Karpas-422 (cell line): Measurements from ENCODE around the gene GRB10. TPM values are rescaled to one million over a fixed set of nuclear protein-coding genes. Genes with fewer than 3 reads are reported as not detected.
A peak's percentile ranks its signal among the peaks of the same experiment; 100 is the strongest.

Source experiments
- DNase-seq: peaks from one replicate; pipeline ENCODE4 v3.0.0-alpha.2; 2015
- H2AFZ ChIP-seq: fragments of 200-600 bp; sonication (generic); 2 replicates; pipeline ENCODE4 v1.6.1; 2014; ENCODE audit warnings: antibody characterized with exemption, low read length, mixed read lengths
- H3K27ac ChIP-seq: fragments of 200-600 bp; sonication (generic); 2 replicates; pipeline ENCODE4 v1.5.1; 2014; ENCODE audit warnings: mild to moderate bottlenecking, low read length, moderate library complexity
- H3K27me3 ChIP-seq: fragments of 200-600 bp; sonication (generic); 2 replicates; pipeline ENCODE4 v1.6.1; 2014; ENCODE audit warnings: low read length, mixed read lengths
- H3K36me3 ChIP-seq: fragments of 200-600 bp; sonication (generic); 2 replicates; pipeline ENCODE4 v1.6.1; 2014; ENCODE audit warnings: low read length, mixed read lengths; ENCODE audit not compliant: insufficient read depth
- H3K4me1 ChIP-seq: fragments of 200-600 bp; sonication (generic); 2 replicates; pipeline ENCODE4 v1.6.1; 2014; ENCODE audit warnings: mild to moderate bottlenecking, low read length, mixed read lengths
- H3K4me2 ChIP-seq: fragments of 200-600 bp; sonication (generic); 2 replicates; pipeline ENCODE4 v1.6.1; 2014; ENCODE audit warnings: low read length, low read depth, mild to moderate bottlenecking; ENCODE audit not compliant: poor library complexity, severe bottlenecking
- H3K4me3 ChIP-seq: fragments of 200-600 bp; sonication (generic); 2 replicates; pipeline ENCODE4 v1.5.1; 2014; ENCODE audit warnings: mild to moderate bottlenecking, antibody characterized with exemption, low read length, mixed read lengths
- H3K79me2 ChIP-seq: fragments of 200-600 bp; sonication (generic); 2 replicates; pipeline ENCODE4 v1.6.1; 2014; ENCODE audit warnings: mild to moderate bottlenecking, low read length, mixed read lengths
- H3K9ac ChIP-seq: fragments of 200-600 bp; sonication (generic); 2 replicates; pipeline ENCODE4 v1.6.0; 2014; ENCODE audit warnings: low read length
- H3K9me2 ChIP-seq: fragments of 200-600 bp; sonication (generic), shearing (Covaris generic); replicated peaks from 2 replicates; pipeline ENCODE4 v1.6.0; 2014; ENCODE audit warnings: mild to moderate bottlenecking, low read length, moderate library complexity; ENCODE audit not compliant: insufficient read depth
- H3K9me3 ChIP-seq: fragments of 300-700, 200-600 bp; sonication (generic); 2 replicates; pipeline ENCODE4 v1.6.1; 2014; ENCODE audit warnings: low read length, mixed read lengths
- H4K20me1 ChIP-seq: fragments of 200-600 bp; sonication (generic); 2 replicates; pipeline ENCODE4 v1.6.1; 2014; ENCODE audit warnings: mild to moderate bottlenecking, antibody characterized with exemption, low read length, low read depth; ENCODE audit not compliant: insufficient read depth
- total RNA-seq: library from RNA; depleted of rRNA; stranded (reverse); fragments of >200 nt; shearing (Covaris generic); gene quantifications from 2 replicates; pipeline ENCODE4 v1.2.3, GENCODE V29; 2014; ENCODE audit warnings: low replicate concordance

GRB10 gene
- total RNA-seq, 1 experiment from 2014 or later, result not detected

DNA sequence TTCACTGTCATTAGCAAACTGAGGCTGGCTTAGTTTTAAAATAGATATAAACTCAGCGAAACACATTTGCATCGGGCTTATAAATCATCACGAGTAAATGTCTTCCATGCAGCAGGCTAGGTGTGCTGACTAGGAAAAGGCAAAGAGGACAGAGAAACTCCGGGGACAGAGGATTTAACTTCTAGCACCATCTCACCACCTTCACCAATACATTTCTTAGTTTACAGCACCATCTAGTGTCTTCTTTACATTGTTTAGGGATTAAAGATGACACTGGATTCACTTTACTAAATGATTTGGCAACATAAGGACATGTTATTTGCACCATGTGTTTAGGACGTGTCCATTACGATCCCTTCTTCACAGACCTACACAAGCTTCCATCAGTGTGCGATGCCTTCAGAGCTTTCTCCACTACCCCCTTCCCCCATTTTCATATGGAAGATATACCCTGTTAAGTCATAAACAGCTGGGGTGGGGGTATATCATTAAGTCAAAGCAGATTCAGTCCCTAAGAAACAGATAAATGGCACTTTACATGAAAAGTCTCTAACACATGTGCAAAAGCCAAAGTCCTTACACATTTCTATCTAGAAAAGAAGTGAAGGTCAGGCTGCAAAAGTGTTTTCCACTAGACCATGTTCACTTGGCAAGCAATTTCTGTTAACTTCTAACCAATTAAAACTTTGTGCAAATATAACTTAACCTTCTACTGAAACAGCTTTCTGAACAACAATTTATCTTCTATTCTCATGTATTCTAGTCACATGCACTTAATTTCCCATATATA, 103.3 kb downstream of the GRB10 start:
- Histone ChIP-seq H3K4me2 (no peak overlapping the region), H3K4me1 (no peaks in the 10 kb centered on the region; the same call in 1 of the 2 replicates), H3K4me3 (no peak overlapping the region), H3K9me2 (no peaks in the 10 kb centered on the region), H3K27me3 (no peaks in the 10 kb centered on the region), H3K27ac (no peak overlapping the region), H3K79me2 (no peaks in the 10 kb centered on the region), H3K9me3 (no peaks in the 10 kb centered on the region), H3K9ac (no peak overlapping the region), H3K36me3 (no peaks in the 10 kb centered on the region), H4K20me1 (no peaks in the 10 kb centered on the region), H2AFZ (no peak overlapping the region)
- peak; percentile 84 for DNase-seq

DNA sequence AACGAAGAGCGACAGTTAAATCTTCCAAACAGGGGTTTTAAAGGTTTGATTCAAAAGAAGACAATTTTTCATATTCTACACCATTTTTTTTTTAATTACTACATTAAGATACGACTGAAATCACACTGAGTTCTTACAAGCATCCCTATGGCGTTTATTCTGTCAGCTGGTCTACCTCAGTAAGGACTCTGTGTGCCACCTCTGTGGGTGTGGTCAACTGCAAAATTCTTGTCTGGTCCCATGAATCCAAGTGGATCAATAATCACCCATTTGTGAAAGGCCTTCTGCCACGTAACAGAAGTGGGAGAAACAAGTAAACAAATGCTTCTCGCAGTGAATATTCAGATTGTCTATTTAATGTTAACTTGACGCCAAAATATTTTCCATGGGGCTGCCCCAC, 104.1 kb downstream of the GRB10 start:
- Histone ChIP-seq H3K27ac (no peak overlapping the region), H3K4me1 (no peaks in the 10 kb centered on the region; the same call in 1 of the 2 replicates), H3K4me2 (no peak overlapping the region), H3K4me3 (no peak overlapping the region), H3K36me3 (no peaks in the 10 kb centered on the region), H3K79me2 (no peaks in the 10 kb centered on the region), H2AFZ (no peak overlapping the region), H3K9ac (no peak overlapping the region), H4K20me1 (no peaks in the 10 kb centered on the region), H3K9me2 (no peaks in the 10 kb centered on the region), H3K9me3 (no peaks in the 10 kb centered on the region), H3K27me3 (no peaks in the 10 kb centered on the region)
- no peak for DNase-seq

DNA sequence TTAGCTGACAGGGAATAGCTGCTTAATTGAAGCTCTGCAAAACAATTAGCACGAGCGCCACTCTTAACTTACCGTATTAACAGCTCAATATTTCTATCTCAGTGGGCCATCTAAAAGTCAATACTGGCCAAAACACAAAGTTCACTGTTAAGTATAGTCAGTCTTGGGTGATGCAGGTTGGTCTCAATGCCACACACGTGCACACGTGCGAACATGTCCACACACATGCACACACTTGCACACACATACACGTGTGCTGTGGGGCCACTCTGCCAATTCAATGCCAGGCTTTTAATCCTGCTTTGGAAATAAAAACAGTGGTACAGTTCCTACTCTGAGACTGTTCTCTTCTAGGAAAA, 105.1 kb downstream of the GRB10 start:
- H3K27ac ChIP-seq, result no peak overlapping the region
- no peaks in the 10 kb centered on the region; the same call in 1 of the 2 replicates for H3K4me1 ChIP-seq
- H3K27me3 ChIP-seq, result no peaks in the 10 kb centered on the region
- H4K20me1 ChIP-seq, result no peaks in the 10 kb centered on the region
- no peak overlapping the region for H3K9ac ChIP-seq
- H2AFZ ChIP-seq, result no peak overlapping the region
- no peak overlapping the region for H3K4me2 ChIP-seq
- no peaks in the 10 kb centered on the region for H3K36me3 ChIP-seq
- H3K79me2 ChIP-seq, result no peaks in the 10 kb centered on the region
- DNase-seq, result no peak
- H3K9me2 ChIP-seq, result no peaks in the 10 kb centered on the region
- no peak overlapping the region for H3K4me3 ChIP-seq
- H3K9me3 ChIP-seq, result no peaks in the 10 kb centered on the region

DNA sequence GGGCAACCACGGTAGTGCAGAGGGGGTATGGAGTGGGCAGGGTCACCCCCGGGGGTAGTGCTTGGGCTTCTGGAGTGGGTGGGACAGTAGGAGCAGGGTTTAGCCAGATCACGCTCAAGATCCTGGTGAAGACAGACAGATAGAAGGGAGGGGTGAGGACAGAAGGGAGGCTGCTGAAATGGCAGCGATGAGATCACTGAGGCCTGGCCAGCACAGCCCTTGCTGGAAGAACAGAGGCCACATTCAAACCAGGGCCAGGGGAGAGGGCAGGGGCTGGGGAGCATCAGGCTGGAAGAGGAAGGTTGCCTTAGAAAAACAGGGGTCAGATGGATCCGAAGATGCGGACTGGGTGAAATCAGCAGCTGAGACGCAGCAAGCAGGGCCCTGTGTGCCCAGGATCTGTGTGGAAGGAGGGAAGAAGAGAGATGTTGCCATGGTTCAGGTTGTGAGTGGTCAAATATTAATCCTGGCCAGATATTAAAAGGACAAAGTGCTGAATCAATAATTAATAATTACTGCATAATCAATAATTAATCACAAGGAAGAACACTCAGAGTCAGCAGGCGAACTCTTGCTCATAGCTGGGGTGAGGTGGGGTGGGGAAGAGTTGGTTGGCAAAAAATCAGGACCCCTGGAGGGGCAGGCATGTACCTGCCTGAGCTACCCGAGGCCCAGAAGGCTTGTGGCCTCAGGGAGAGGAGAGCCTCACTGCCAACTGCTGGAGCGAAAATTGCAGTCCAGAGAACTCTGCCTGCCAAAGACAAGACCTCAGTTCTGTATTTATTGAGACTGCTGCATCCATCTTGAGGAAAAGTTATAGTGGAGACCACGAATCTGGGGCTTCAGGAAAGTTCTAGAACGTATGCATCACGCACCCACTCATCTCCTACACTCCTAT, 105.7 kb downstream of the GRB10 start:
- Histone ChIP-seq H3K79me2 (no peaks in the 10 kb centered on the region), H3K9me2 (no peaks in the 10 kb centered on the region), H3K9ac (no peak overlapping the region), H3K27me3 (no peaks in the 10 kb centered on the region), H4K20me1 (no peaks in the 10 kb centered on the region), H3K4me2 (no peak overlapping the region), H3K4me3 (no peak overlapping the region), H3K36me3 (no peaks in the 10 kb centered on the region), H3K27ac (no peak overlapping the region), H2AFZ (no peak overlapping the region), H3K4me1 (no peaks in the 10 kb centered on the region; the same call in 1 of the 2 replicates), H3K9me3 (no peaks in the 10 kb centered on the region)
- no peak for DNase-seq

DNA sequence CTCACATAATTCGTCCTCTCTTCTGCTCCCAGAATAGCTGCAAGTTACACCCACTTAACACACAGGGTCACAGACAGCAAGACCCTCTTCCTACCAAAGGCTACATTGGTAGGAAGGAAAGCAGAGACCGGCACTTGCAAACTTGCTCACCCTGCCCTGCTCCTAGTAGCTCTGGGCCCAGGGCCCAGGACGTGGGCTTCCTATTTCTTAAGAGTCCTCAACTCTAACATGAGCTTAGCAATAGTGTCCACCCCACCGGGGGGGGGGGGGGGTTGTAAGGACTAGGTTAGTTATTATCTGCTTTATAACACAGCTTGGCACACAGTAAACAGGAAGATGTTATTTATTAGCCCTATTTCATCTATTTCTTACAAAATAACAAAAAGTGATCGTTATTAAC, 106.6 kb downstream of the GRB10 start:
- H3K79me2 ChIP-seq, result no peaks in the 10 kb centered on the region
- DNase-seq, result no peak
- H3K9me2 ChIP-seq, result no peaks in the 10 kb centered on the region
- H3K4me1 ChIP-seq, result no peaks in the 10 kb centered on the region
- H3K4me3 ChIP-seq, result no peak overlapping the region
- H3K9me3 ChIP-seq, result no peaks in the 10 kb centered on the region
- H3K27ac ChIP-seq, result no peak overlapping the region
- no peaks in the 10 kb centered on the region for H4K20me1 ChIP-seq
- no peaks in the 10 kb centered on the region for H3K36me3 ChIP-seq
- no peaks in the 10 kb centered on the region for H3K27me3 ChIP-seq
- H3K4me2 ChIP-seq, result no peak overlapping the region
- H2AFZ ChIP-seq, result no peak overlapping the region
- H3K9ac ChIP-seq, result no peak overlapping the region

DNA sequence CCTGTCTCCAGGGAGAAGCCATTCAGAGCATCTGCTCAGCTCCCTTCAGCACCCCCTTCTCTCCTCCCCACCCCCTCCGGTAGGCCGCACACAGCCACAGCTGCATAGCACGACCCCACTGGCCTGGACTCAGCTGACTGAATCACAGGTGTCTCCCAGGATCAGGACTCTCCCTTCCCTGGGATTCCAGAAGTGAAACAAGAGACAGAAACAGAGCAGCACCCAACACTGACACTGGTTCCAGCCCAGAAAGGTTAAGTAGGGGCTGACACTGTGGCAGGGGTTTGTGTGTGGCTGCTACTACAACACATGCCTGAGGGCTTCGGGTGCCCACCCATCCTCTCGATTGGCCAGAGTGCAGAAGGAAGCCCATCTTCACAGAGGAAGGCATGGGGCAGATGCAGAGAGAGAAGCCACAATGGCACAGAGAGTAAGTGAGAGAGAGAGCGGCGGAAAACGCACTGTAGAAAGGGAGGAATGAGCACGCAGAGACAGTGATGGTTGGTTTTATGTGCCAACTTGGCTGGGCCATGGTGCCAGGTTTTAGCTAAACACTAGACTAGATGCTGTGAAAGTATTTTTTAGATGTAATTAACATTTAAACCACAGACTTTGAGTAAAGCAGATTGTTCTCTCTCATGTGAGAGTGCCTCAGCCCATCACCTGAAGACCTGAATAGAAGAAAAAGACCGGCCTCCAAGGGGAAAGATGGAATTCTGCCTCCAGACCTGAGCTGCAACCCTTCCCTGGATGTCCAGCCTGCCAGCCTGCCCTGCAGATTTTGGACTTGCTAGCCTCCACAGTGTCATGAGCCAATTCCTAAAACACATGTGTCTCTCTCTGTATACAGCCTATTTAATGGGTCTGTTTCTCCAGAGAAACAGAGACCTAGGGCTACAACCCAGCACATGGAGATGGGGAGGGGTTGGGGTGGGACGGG, 107.5 kb downstream of the GRB10 start:
- no peak for DNase-seq
- Histone ChIP-seq H3K9me2 (no peaks in the 10 kb centered on the region), H3K4me3 (no peak overlapping the region), H3K4me2 (no peak overlapping the region), H4K20me1 (no peaks in the 10 kb centered on the region), H3K27me3 (no peaks in the 10 kb centered on the region), H3K79me2 (no peaks in the 10 kb centered on the region), H2AFZ (no peak overlapping the region), H3K9ac (no peak overlapping the region), H3K9me3 (no peaks in the 10 kb centered on the region), H3K27ac (no peak overlapping the region), H3K4me1 (no peaks in the 10 kb centered on the region), H3K36me3 (no peaks in the 10 kb centered on the region)

DNA sequence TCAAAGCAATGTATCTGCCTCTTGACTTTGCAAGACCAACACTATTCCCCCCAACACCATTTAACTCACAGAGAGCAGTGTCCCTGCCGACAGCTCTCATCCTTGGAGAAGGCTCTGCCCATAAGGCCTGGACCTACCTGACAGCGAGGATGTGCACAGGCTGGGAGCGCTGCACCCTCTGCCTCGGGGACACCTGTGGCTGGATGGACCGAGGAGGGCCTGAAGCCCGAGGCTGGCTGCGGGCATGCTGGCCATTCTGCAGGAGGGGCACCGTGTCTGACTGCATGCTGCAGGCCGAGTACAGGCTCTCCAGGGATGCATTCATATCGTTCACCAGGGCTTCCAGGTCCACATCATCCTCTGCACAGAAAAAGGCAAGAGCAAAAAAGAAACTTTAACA, 108.4 kb downstream of the GRB10 start:
- no peaks in the 10 kb centered on the region for H3K27me3 ChIP-seq
- H3K9ac ChIP-seq, result no peak overlapping the region
- no peaks in the 10 kb centered on the region for H4K20me1 ChIP-seq
- H3K9me2 ChIP-seq, result no peaks in the 10 kb centered on the region
- no peak for DNase-seq
- H3K36me3 ChIP-seq, result no peaks in the 10 kb centered on the region
- no peak overlapping the region for H2AFZ ChIP-seq
- H3K4me2 ChIP-seq, result no peak overlapping the region
- H3K27ac ChIP-seq, result no peak overlapping the region
- H3K4me3 ChIP-seq, result no peak overlapping the region
- H3K9me3 ChIP-seq, result no peaks in the 10 kb centered on the region
- H3K4me1 ChIP-seq, result no peaks in the 10 kb centered on the region
- H3K79me2 ChIP-seq, result no peaks in the 10 kb centered on the region
